ENCODE results near the gene KLHL36. TPM values are rescaled to one million over a fixed set of nuclear protein-coding genes. Genes with fewer than 3 reads are reported as not detected.
"Not testable (repeated sequence)": the region's sequence is repeated elsewhere in the genome, so short reads cannot be mapped to it uniquely, and the experiment has no call there.

Gene KLHL36
- total RNA-seq, 6 donors from 2014 or later, result 44.1 to 92.2 (median 54.2) TPM

DNA sequence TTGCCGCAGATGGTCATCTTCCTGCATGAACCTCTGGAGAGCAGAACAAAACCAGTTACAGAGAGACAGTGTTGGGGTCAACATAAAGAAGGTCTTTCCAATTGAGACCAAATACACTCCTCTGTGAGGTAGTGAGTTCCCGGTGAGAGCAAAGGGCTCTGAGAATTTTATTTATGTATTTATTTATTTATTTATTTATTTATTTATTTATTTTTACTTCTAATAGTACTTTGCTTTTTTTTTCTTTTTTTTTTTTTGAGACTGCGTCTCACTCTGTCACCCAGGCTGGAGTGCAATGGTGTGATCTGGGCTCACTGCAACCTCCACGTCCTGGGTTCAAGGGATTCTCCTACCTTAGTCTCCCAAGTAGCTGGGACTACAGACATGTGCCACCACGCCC, 18.3 kb upstream of the KLHL36 start:
- Histone ChIP-seq H3K36me3 (no peaks in the 10 kb centered on the region), H3K4me1 (peaks cover 0 to 6% (median 3%) of the 10 kb centered on the region in 4 donors), H3K4me3 (no peak overlapping the region), H3K9me3 (no peaks in the 10 kb centered on the region), H3K27ac (no peak overlapping the region), H3K27me3 (no peaks in the 10 kb centered on the region)
- WGBS, 2 donors, result 92 to 96% methylated on average over 4 to 5 of the region's 5 CpGs
- ATAC-seq (ENCODE audit: low FRiP score in 2 of 2), result no peak
- DNase-seq, result no peak
- TF ChIP-seq POLR2A (IDR thresholded peaks at IDR 0.05), result no peak
- TF ChIP-seq EP300 (IDR thresholded peaks at IDR 0.05), result no peak
- TF ChIP-seq, protein P1, sequence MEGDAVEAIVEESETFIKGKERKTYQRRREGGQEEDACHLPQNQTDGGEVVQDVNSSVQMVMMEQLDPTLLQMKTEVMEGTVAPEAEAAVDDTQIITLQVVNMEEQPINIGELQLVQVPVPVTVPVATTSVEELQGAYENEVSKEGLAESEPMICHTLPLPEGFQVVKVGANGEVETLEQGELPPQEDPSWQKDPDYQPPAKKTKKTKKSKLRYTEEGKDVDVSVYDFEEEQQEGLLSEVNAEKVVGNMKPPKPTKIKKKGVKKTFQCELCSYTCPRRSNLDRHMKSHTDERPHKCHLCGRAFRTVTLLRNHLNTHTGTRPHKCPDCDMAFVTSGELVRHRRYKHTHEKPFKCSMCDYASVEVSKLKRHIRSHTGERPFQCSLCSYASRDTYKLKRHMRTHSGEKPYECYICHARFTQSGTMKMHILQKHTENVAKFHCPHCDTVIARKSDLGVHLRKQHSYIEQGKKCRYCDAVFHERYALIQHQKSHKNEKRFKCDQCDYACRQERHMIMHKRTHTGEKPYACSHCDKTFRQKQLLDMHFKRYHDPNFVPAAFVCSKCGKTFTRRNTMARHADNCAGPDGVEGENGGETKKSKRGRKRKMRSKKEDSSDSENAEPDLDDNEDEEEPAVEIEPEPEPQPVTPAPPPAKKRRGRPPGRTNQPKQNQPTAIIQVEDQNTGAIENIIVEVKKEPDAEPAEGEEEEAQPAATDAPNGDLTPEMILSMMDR (IDR thresholded peaks at IDR 0.05), result no peak

- TF ChIP-seq POLR2A (IDR thresholded peaks at IDR 0.05) (no peak), EP300 (IDR thresholded peaks at IDR 0.05) (no peak), POLR2AphosphoS5 (IDR thresholded peaks at IDR 0.05) (no peak)
- TF ChIP-seq, protein P1 (IDR thresholded peaks at IDR 0.05), result no peak
- Histone ChIP-seq H3K9me3 (no peaks in the 10 kb centered on the region), H3K27me3 (no peaks in the 10 kb centered on the region), H3K27ac (no peak overlapping the region), H3K4me3 (no peak overlapping the region), H3K36me3 (no peaks in the 10 kb centered on the region), H3K4me1 (peaks cover 0 to 6% (median 3%) of the 10 kb centered on the region in 4 donors)
- no peak for DNase-seq
- 86 to 93% methylated on average over 13 to 16 of the region's 16 CpGs for WGBS, 2 donors
- no peak for ATAC-seq (ENCODE audit: low FRiP score in 2 of 2)
These were observed 17.7 kb upstream of the KLHL36 start for GRCh38 chr16:84630446-84631152.

GRCh38 chr16:84631153-84631466, 17.2 kb upstream of the KLHL36 start:
- no peaks in the 10 kb centered on the region for H3K36me3 ChIP-seq
- H3K27ac ChIP-seq, result no peak overlapping the region
- TF ChIP-seq POLR2A (IDR thresholded peaks at IDR 0.05) (no peak), POLR2AphosphoS5 (IDR thresholded peaks at IDR 0.05) (no peak), EP300 (IDR thresholded peaks at IDR 0.05) (no peak)
- TF ChIP-seq, protein P1 (IDR thresholded peaks at IDR 0.05), result no peak
- 81 to 82% methylated on average over 4 of the region's 4 CpGs for WGBS, 2 donors
- H3K4me1 ChIP-seq, result peaks cover 0 to 6% (median 5%) of the 10 kb centered on the region in 4 donors
- no peaks in the 10 kb centered on the region for H3K27me3 ChIP-seq
- DNase-seq (no peak), ATAC-seq (ENCODE audit: low FRiP score in 2 of 2) (no peak)
- H3K4me3 ChIP-seq, result no peak overlapping the region
- no peaks in the 10 kb centered on the region for H3K9me3 ChIP-seq

DNA sequence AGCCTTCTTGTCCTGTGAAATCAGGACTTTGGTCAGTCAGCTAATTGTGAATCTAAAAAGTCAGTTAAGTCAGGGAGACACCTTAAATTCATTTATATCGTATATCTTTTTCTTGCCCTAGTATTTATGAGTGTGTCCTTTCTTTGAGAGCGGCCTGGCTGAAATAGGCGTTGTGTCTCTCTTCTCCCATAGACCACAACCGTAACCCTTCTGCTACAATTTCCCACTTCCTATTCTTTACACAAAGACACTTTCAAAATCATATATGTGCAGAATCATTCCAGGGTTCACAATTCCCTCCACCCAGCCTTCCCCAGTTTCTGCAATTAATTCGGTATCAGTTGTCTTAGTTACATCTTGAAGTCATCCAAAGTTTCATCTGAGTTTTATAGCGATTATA, 16.4 kb upstream of the KLHL36 start:
- ATAC-seq (ENCODE audit: low FRiP score in 2 of 2), result no peak
- WGBS, 2 donors, result 66 to 70% methylated on average over 6 of the region's 6 CpGs

DNA sequence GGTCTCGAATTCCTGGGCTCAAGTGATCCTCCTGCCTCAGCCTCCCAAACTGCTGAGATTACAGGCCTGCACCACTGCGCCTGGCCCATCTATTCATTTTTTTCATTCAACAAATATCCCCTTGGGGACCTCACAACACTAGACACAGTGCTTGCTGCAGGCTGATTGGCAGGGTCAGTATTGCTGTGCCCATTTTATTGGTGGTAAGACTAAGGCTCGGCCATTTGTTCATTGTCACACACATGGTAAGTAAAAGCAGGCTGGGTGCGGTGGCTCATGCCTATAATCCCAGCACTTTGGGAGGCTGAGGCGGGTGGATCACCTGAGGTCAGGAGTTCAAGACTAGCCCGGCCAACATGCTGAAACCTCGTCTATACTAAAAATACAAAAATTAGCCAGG, 15.4 kb upstream of the KLHL36 start:
- ATAC-seq (ENCODE audit: low FRiP score in 2 of 2); H3K27ac ChIP-seq; DNase-seq; H3K9me3 ChIP-seq; H3K36me3 ChIP-seq; H3K4me1 ChIP-seq; H3K27me3 ChIP-seq; H3K4me3 ChIP-seq: not testable (repeated sequence)
- 93 to 95% methylated on average over 7 of the region's 7 CpGs for WGBS, 2 donors

More for the DNA sequence above, 16.4 kb upstream of the KLHL36 start:
- Histone ChIP-seq H3K4me3 (no peak overlapping the region), H3K27ac (no peak overlapping the region), H3K27me3 (no peaks in the 10 kb centered on the region), H3K9me3 (no peaks in the 10 kb centered on the region), H3K4me1 (peaks cover 0 to 6% (median 5%) of the 10 kb centered on the region in 4 donors), H3K36me3 (no peaks in the 10 kb centered on the region)
- TF ChIP-seq POLR2A (IDR thresholded peaks at IDR 0.05), result no peak
- TF ChIP-seq EP300 (IDR thresholded peaks at IDR 0.05), result no peak
- TF ChIP-seq POLR2AphosphoS5 (IDR thresholded peaks at IDR 0.05), result no peak
- TF ChIP-seq, protein P1 (IDR thresholded peaks at IDR 0.05), result no peak
- DNase-seq, result no peak

Data from upper lobe of left lung (tissue), 6 donors.